ENCODE data around the gene FOXP1.
"Not testable (repeated sequence)": the region's sequence is repeated elsewhere in the genome, so short reads cannot be mapped to it uniquely, and the experiment has no call there.

The FOXP1 gene

GRCh38 chr3:70980646-70981170 is 602.8 kb downstream of the FOXP1 start:
- Histone ChIP-seq H3K4me2 (ENCODE audit: low read length) (no peak overlapping the region), H3K79me2 (no peaks in the 10 kb centered on the region), H3K9ac (no peak overlapping the region), H3K4me1 (peaks cover 6% of the 10 kb centered on the region), H3K27me3 (ENCODE audit: control insufficient read depth, insufficient read depth, low read length) (no peaks in the 10 kb centered on the region), H3K9me3 (ENCODE audit: control insufficient read depth, low read length) (no peaks in the 10 kb centered on the region), H3K36me3 (ENCODE audit: control insufficient read depth, insufficient read depth, low read length) (no peaks in the 10 kb centered on the region), H3K4me3 (ENCODE audit: low read depth, low read length) (no peak overlapping the region), H2AFZ (no peak overlapping the region), H3K27ac (no peak overlapping the region)
- TF ChIP-seq CTCF (IDR thresholded peaks at IDR 0.05): no peak

DNA sequence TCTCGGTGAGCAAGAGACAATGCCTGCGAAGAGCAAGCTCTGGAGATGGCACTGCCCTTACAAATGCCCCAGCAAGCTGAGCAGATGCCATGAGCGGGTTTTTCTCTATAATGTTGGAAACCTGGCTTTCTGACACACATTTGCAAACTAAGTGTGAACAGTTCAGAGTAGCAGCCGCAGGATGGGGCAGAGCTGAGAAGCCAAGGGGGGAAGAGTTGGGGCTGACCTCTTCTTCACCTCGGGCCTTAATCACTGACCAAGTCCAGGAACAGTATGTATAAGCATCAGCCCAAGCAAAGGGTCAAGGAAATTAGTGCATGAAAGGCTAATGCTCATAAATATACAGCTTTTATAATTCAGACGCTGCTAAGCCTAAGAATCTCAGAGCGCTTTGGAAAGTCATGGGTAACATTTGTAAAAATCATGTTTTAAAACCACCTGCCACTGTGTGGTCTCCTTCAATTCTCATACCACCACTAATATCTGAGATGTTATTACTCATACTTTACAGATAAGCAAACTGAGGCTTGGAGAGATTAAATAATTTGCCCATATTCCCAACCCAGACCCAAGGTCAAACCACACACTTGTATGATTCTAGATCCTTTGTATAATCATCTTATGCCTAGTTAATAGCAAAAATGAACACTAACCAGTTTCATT is 603.4 kb downstream of the FOXP1 start:
- Histone ChIP-seq H3K27me3 (ENCODE audit: control insufficient read depth, insufficient read depth, low read length) (no peaks in the 10 kb centered on the region), H3K4me3 (ENCODE audit: low read depth, low read length) (no peak overlapping the region), H3K4me2 (ENCODE audit: low read length) (no peak overlapping the region), H3K27ac (no peak overlapping the region), H3K9me3 (ENCODE audit: control insufficient read depth, low read length) (no peaks in the 10 kb centered on the region), H2AFZ (no peak overlapping the region), H3K9ac (no peak overlapping the region), H3K36me3 (ENCODE audit: control insufficient read depth, insufficient read depth, low read length) (no peaks in the 10 kb centered on the region), H3K79me2 (no peaks in the 10 kb centered on the region), H3K4me1 (peaks cover 6% of the 10 kb centered on the region)
- no peak for TF ChIP-seq CTCF (IDR thresholded peaks at IDR 0.05)

DNA sequence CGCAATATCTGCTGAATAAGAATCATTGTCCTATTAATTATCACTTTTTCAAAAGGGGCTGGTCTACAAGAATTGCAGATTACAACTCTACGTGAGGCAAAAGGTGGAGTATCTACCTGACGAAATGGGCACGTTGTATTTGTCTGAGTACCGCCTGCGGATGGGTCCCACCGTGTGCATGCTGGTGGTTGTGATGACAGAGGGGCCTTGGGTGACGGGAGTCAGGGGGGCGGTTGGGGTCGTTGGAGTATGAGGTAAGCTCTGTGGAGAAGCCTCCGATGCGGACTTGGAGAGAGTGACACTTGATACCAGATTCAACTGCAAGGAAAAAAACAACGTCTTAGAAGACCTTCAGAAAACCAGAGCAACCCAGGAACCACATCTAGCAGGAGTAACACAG is 605.8 kb downstream of the FOXP1 start:
- no peak overlapping the region for H3K27ac ChIP-seq

GRCh38 chr3:70975981-70976380 is 607.5 kb downstream of the FOXP1 start:
- not testable (repeated sequence) for H3K27me3 ChIP-seq (ENCODE audit: control insufficient read depth, insufficient read depth, low read length); H2AFZ ChIP-seq; H3K9me3 ChIP-seq (ENCODE audit: control insufficient read depth, low read length); H3K36me3 ChIP-seq (ENCODE audit: control insufficient read depth, insufficient read depth, low read length); H3K9ac ChIP-seq; H3K4me2 ChIP-seq (ENCODE audit: low read length); H3K4me3 ChIP-seq (ENCODE audit: low read depth, low read length); H3K79me2 ChIP-seq; H3K27ac ChIP-seq; H3K4me1 ChIP-seq

More for the DNA sequence above, 605.8 kb downstream of the FOXP1 start:
- no peaks in the 10 kb centered on the region for H3K9me3 ChIP-seq (ENCODE audit: control insufficient read depth, low read length)
- peaks cover under 1% of the 10 kb centered on the region for H3K4me1 ChIP-seq
- no peak overlapping the region for H3K4me2 ChIP-seq (ENCODE audit: low read length)
- no peaks in the 10 kb centered on the region for H3K36me3 ChIP-seq (ENCODE audit: control insufficient read depth, insufficient read depth, low read length)
- H3K9ac ChIP-seq: no peak overlapping the region
- H3K79me2 ChIP-seq: no peaks in the 10 kb centered on the region
- H2AFZ ChIP-seq: no peak overlapping the region
- no peak for TF ChIP-seq CTCF (IDR thresholded peaks at IDR 0.05)
- H3K4me3 ChIP-seq (ENCODE audit: low read depth, low read length): no peak overlapping the region
- H3K27me3 ChIP-seq (ENCODE audit: control insufficient read depth, insufficient read depth, low read length): no peaks in the 10 kb centered on the region

DNA sequence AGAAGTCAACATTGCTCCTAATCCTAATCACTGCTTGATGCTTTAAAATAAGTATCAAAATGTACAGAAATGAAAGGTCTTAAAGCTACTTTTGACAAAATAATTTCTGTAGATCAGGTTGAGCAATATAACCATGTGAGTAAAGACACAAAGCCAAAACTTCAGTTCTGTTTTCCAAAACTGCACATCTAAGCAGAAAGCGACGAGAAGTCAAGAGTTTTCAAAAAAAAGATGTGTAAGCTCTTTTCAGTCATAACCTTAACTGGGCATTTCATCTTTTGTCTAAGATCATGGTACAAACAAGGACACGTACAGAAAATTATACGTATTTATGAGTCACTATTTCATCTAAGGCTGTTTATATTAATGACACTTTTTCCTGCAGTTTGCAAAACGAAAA is 608.8 kb downstream of the FOXP1 start:
- Histone ChIP-seq H3K27me3 (ENCODE audit: control insufficient read depth, insufficient read depth, low read length) (no peaks in the 10 kb centered on the region), H2AFZ (no peak overlapping the region), H3K9me3 (ENCODE audit: control insufficient read depth, low read length) (no peaks in the 10 kb centered on the region), H3K4me3 (ENCODE audit: low read depth, low read length) (no peak overlapping the region), H3K36me3 (ENCODE audit: control insufficient read depth, insufficient read depth, low read length) (no peaks in the 10 kb centered on the region), H3K27ac (no peak overlapping the region), H3K4me1 (no peaks in the 10 kb centered on the region), H3K4me2 (ENCODE audit: low read length) (no peak overlapping the region), H3K79me2 (no peaks in the 10 kb centered on the region), H3K9ac (no peak overlapping the region)
- no peak for TF ChIP-seq CTCF (IDR thresholded peaks at IDR 0.05)

All from parathyroid adenoma (tissue), 2 donors.